Astrocyte (in vitro differentiated cells and primary cell): ENCODE results near the gene LYSMD4. TPM values are rescaled to one million over a fixed set of nuclear protein-coding genes. Genes with fewer than 3 reads are reported as not detected.
A peak's percentile ranks its signal among the peaks of the same experiment; 100 is the strongest.

Experiments used
- DNase-seq: peaks from one replicate; pipeline ENCODE4 v3.0.0-alpha.2; 2010; ENCODE audit warnings: low read depth
- FAIRE-seq: peaks from 2 replicates; lab custom pipeline; 2011; peaks lifted over from hg19 to GRCh38; lab: Jason Lieb, UNC
- H2AFZ ChIP-seq: 2 replicates; pipeline ENCODE4 v1.6.0; 2012; ENCODE audit warnings: low read depth, low read length, inconsistent platforms
- H3K27ac ChIP-seq: 2 replicates; pipeline ENCODE4 v1.5.1; 2011; ENCODE audit warnings: low read depth, low read length, inconsistent platforms
- H3K27me3 ChIP-seq: 2 replicates; pipeline ENCODE4 v1.6.0; 2011; ENCODE audit warnings: low read length, inconsistent platforms; ENCODE audit not compliant: insufficient read depth
- H3K36me3 ChIP-seq: 2 replicates; pipeline ENCODE4 v1.5.1; 2011; ENCODE audit warnings: low read length, inconsistent platforms; ENCODE audit not compliant: insufficient read depth
- H3K4me1 ChIP-seq: 2 replicates; pipeline ENCODE4 v1.5.1; 2011; ENCODE audit warnings: low read length, inconsistent platforms; ENCODE audit not compliant: insufficient read depth
- H3K4me2 ChIP-seq: 2 replicates; pipeline ENCODE4 v1.6.0; 2012; ENCODE audit warnings: low read length, inconsistent platforms
- H3K4me3 ChIP-seq: 2 replicates; pipeline ENCODE4 v1.5.1; 2011; ENCODE audit warnings: low read depth, mild to moderate bottlenecking, low read length, inconsistent platforms; ENCODE audit not compliant: insufficient read depth
- H3K79me2 ChIP-seq: 2 replicates; pipeline ENCODE4 v1.6.0; 2012; ENCODE audit warnings: mild to moderate bottlenecking, low read length, inconsistent platforms; ENCODE audit not compliant: insufficient read depth
- H3K9ac ChIP-seq: 2 replicates; pipeline ENCODE4 v1.6.0; 2012; ENCODE audit warnings: mild to moderate bottlenecking, low read length, inconsistent platforms
- H3K9me3 ChIP-seq: 2 replicates; pipeline ENCODE4 v1.5.1; 2012; ENCODE audit warnings: low read depth, mild to moderate bottlenecking, low read length, inconsistent platforms; ENCODE audit not compliant: insufficient read depth
- H4K20me1 ChIP-seq: 2 replicates; pipeline ENCODE4 v1.6.0; 2012; ENCODE audit warnings: low read length, inconsistent platforms; ENCODE audit not compliant: insufficient read depth
- H3K27ac Mint-ChIP-seq: one replicate; pipeline ENCODE4 v1.8.0; 2021; ENCODE audit warnings: mild to moderate bottlenecking, mixed read lengths; ENCODE audit not compliant: unreplicated experiment
- H3K27me3 Mint-ChIP-seq: one replicate; pipeline ENCODE4 v1.8.0; 2021; ENCODE audit warnings: low read depth, mixed read lengths; ENCODE audit not compliant: unreplicated experiment
- H3K36me3 Mint-ChIP-seq: one replicate; pipeline ENCODE4 v1.8.0; 2021; ENCODE audit warnings: low read depth, mixed read lengths; ENCODE audit not compliant: unreplicated experiment
- H3K4me1 Mint-ChIP-seq: one replicate; pipeline ENCODE4 v1.8.0; 2021; ENCODE audit warnings: low read depth, mixed read lengths; ENCODE audit not compliant: unreplicated experiment
- H3K4me3 Mint-ChIP-seq: one replicate; pipeline ENCODE4 v1.8.0; 2021; ENCODE audit warnings: mild to moderate bottlenecking, moderate library complexity, mixed read lengths; ENCODE audit not compliant: unreplicated experiment
- H3K9me3 Mint-ChIP-seq: one replicate; pipeline ENCODE4 v1.8.0; 2021; ENCODE audit warnings: mild to moderate bottlenecking, mixed read lengths; ENCODE audit not compliant: unreplicated experiment
- CTCF ChIP-seq: IDR thresholded peaks from 2 replicates; pipeline ENCODE4 v1.5.1; 2011; ENCODE audit warnings: low read depth, mild to moderate bottlenecking, inconsistent platforms, low read length, moderate library complexity; ENCODE audit not compliant: insufficient read depth
- EZH2 ChIP-seq: IDR thresholded peaks from 2 replicates; pipeline ENCODE4 v1.6.1; 2012; ENCODE audit warnings: mild to moderate bottlenecking, low read length, inconsistent platforms; ENCODE audit not compliant: insufficient read depth
- total RNA-seq: library from RNA; stranded (reverse); gene quantifications from 2 replicates; pipeline ENCODE4 v1.2.1, GENCODE V29; 2021

LYSMD4 gene
- total RNA-seq, 1 donor from 2014 or later = 5.0 TPM

- H3K36me3 Mint-ChIP-seq = peaks cover 21% of the 10 kb centered on the region
- H3K27ac Mint-ChIP-seq = no peak overlapping the region
- no peaks in the 10 kb centered on the region for H3K79me2 ChIP-seq
- H3K4me1 Mint-ChIP-seq = peaks cover 18% of the 10 kb centered on the region
- no peak overlapping the region for H2AFZ ChIP-seq
- DNase-seq (no peak), FAIRE-seq (no peak)
- no peaks in the 10 kb centered on the region for H3K27me3 Mint-ChIP-seq
- no peak overlapping the region for H3K4me2 ChIP-seq
- no peak overlapping the region for H3K27ac ChIP-seq
- H4K20me1 ChIP-seq = no peaks in the 10 kb centered on the region
- H3K27me3 ChIP-seq = no peaks in the 10 kb centered on the region
- no peak overlapping the region for H3K4me3 Mint-ChIP-seq
- H3K36me3 ChIP-seq = peaks cover 13% of the 10 kb centered on the region
- TF ChIP-seq EZH2 (no peak), CTCF (no peak)
- peaks cover 13% of the 10 kb centered on the region for H3K4me1 ChIP-seq
- no peaks in the 10 kb centered on the region for H3K9me3 ChIP-seq
- H3K4me3 ChIP-seq = no peak overlapping the region
- H3K9me3 Mint-ChIP-seq = peaks cover under 1% of the 10 kb centered on the region
- H3K9ac ChIP-seq = no peak overlapping the region
These were observed 53.0 kb downstream of the LYSMD4 start for GRCh38 chr15:99680276-99680675.

GRCh38 chr15:99677540-99678134 lies 55.6 kb downstream of the LYSMD4 start:
- peaks cover 4% of the 10 kb centered on the region for H3K4me1 ChIP-seq
- Mint-ChIP-seq H3K36me3 (peaks cover 15% of the 10 kb centered on the region), H3K9me3 (no peaks in the 10 kb centered on the region), H3K27ac (peak overlapping the region; percentile 55), H3K27me3 (no peaks in the 10 kb centered on the region), H3K4me1 (peaks cover 9% of the 10 kb centered on the region), H3K4me3 (no peak overlapping the region)
- H2AFZ ChIP-seq = no peak overlapping the region
- H4K20me1 ChIP-seq = no peaks in the 10 kb centered on the region
- no peak overlapping the region for H3K4me3 ChIP-seq
- H3K4me2 ChIP-seq = no peak overlapping the region
- H3K9me3 ChIP-seq = no peaks in the 10 kb centered on the region
- no peak overlapping the region for H3K9ac ChIP-seq
- no peak overlapping the region for H3K27ac ChIP-seq
- no peak for FAIRE-seq
- peaks cover 21% of the 10 kb centered on the region for H3K36me3 ChIP-seq
- no peaks in the 10 kb centered on the region for H3K27me3 ChIP-seq
- TF ChIP-seq EZH2 (no peak), CTCF (no peak)
- H3K79me2 ChIP-seq = no peaks in the 10 kb centered on the region
- DNase-seq = no peak

Other genes with a start within 250 kb of the LYSMD4 start
- gene MEF2A, start 167.5 kb downstream of the LYSMD4 start, total RNA-seq = 46.3 and 48.8 TPM in 2 replicates